ENCODE data around the gene VPS18.
A peak's percentile ranks its signal among the peaks of the same experiment; 100 is the strongest.

VPS18 gene

GRCh38 chr15:40932649-40933516, 38.6 kb downstream of the VPS18 start:
- H3K27ac ChIP-seq = no peak overlapping the region
- TF ChIP-seq, protein P1, sequence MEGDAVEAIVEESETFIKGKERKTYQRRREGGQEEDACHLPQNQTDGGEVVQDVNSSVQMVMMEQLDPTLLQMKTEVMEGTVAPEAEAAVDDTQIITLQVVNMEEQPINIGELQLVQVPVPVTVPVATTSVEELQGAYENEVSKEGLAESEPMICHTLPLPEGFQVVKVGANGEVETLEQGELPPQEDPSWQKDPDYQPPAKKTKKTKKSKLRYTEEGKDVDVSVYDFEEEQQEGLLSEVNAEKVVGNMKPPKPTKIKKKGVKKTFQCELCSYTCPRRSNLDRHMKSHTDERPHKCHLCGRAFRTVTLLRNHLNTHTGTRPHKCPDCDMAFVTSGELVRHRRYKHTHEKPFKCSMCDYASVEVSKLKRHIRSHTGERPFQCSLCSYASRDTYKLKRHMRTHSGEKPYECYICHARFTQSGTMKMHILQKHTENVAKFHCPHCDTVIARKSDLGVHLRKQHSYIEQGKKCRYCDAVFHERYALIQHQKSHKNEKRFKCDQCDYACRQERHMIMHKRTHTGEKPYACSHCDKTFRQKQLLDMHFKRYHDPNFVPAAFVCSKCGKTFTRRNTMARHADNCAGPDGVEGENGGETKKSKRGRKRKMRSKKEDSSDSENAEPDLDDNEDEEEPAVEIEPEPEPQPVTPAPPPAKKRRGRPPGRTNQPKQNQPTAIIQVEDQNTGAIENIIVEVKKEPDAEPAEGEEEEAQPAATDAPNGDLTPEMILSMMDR (IDR thresholded peaks at IDR 0.05) = no peak
- TF ChIP-seq ZFX (IDR thresholded peaks at IDR 0.05; ENCODE audit: borderline replicate concordance) = no peak

DNA sequence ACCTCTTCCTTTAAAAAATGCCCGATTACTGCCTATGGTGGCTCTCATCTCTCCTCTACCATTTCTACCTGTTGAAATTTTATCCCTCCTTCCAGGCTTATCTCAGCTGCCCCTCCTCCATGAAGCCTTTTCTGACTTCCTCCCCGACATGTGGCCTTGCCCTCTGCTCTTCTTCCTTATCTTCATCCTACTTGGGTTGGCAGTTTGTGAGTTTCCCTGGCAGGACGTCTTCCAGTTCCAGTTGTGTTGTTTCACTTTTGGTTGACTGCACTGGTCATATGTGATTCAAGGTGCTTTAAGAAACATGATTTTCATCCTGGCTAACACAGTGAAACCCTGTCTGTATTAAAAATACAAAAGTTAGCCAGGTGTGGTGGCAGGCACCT, 39.3 kb downstream of the VPS18 start:
- TF ChIP-seq, protein P1 (IDR thresholded peaks at IDR 0.05) = no peak
- TF ChIP-seq ZFX (IDR thresholded peaks at IDR 0.05; ENCODE audit: borderline replicate concordance) = no peak
- H3K27ac ChIP-seq = no peak overlapping the region

DNA sequence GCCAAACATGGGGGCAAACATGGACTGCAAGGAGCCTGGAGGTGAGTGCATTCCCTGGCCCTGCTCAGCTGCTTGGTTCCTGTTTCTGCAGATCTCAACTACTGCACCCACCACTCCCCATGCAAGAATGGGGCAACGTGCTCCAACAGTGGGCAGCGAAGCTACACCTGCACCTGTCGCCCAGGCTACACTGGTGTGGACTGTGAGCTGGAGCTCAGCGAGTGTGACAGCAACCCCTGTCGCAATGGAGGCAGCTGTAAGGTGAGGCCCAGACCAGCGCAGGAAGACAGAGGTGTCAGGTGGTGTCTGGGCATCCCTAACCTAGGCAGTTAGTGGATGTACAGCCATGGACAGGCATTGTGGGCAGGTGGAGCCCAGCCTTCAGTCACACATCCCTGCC, 40.2 kb downstream of the VPS18 start:
- no peak for TF ChIP-seq ZFX (IDR thresholded peaks at IDR 0.05; ENCODE audit: borderline replicate concordance)
- TF ChIP-seq, protein P1 (IDR thresholded peaks at IDR 0.05) = no peak

DNA sequence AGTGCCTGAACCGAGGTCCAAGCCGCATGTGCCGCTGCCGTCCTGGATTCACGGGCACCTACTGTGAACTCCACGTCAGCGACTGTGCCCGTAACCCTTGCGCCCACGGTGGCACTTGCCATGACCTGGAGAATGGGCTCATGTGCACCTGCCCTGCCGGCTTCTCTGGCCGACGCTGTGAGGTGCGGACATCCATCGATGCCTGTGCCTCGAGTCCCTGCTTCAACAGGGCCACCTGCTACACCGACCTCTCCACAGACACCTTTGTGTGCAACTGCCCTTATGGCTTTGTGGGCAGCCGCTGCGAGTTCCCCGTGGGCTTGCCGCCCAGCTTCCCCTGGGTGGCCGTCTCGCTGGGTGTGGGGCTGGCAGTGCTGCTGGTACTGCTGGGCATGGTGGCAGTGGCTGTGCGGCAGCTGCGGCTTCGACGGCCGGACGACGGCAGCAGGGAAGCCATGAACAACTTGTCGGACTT, 42.0 kb downstream of the VPS18 start:
- H3K27ac ChIP-seq = no peak overlapping the region
- TF ChIP-seq ZFX (IDR thresholded peaks at IDR 0.05; ENCODE audit: borderline replicate concordance) = no peak
- TF ChIP-seq, protein P1 (IDR thresholded peaks at IDR 0.05) = no peak

More for the DNA sequence above, 40.2 kb downstream of the VPS18 start:
- H3K27ac ChIP-seq = no peak overlapping the region

- H3K27ac ChIP-seq = no peak overlapping the region
- no peak for TF ChIP-seq ZFX (IDR thresholded peaks at IDR 0.05; ENCODE audit: borderline replicate concordance)
- TF ChIP-seq, protein P1 (IDR thresholded peaks at IDR 0.05) = no peak
These were observed 42.7 kb downstream of the VPS18 start for GRCh38 chr15:40936709-40937666.

- H3K27ac ChIP-seq = no peak overlapping the region
- TF ChIP-seq, protein P1 (IDR thresholded peaks at IDR 0.05) = peak; percentile 80
- no peak for TF ChIP-seq ZFX (IDR thresholded peaks at IDR 0.05; ENCODE audit: borderline replicate concordance)
These were observed 43.7 kb downstream of the VPS18 start for GRCh38 chr15:40937762-40938535.

Measured in 22Rv1 (cell line).